OCI-LY1 (cell line): Measurements from ENCODE around the gene AP2B1.

Experiments used
- EZH2 ChIP-seq: fragments of 200-600 bp; sonication (generic), shearing (Covaris generic); IDR thresholded peaks from 2 replicates; pipeline ENCODE4 v1.8.0; 2017; ENCODE audit warnings: borderline replicate concordance, mixed run types, mild to moderate bottlenecking, antibody characterized with exemption, low read length, moderate library complexity, mixed read lengths
- TF ChIP-seq, protein P1 (sequence below): fragments of 200-600 bp; sonication (generic), shearing (Covaris generic); IDR thresholded peaks from 2 replicates; pipeline ENCODE4 v1.5.1; 2017; ENCODE audit warnings: mild to moderate bottlenecking, antibody characterized with exemption, low read length, moderate library complexity, mixed read lengths

DNA sequence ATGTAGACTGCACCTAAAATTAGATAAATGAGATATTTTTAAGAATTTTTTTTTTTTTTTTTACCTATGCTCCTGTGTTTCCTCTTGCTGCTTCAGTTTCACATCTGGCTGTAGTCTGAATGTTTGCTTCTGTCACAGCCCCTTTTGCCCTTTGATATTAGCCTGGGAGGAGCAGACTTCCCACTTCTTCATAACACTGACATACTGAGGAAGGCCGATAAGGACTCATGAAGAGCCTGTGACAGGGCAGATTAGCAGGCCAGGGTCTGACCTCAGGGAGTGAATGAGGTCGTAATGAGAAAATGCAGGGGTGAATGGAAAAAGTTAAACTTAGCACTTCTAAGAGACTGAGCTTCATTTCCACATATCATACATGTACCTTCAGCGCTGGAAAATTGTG, 26.4 kb upstream of the AP2B1 start, which contains the start of gene SLFN14:
- TF ChIP-seq, protein P1, sequence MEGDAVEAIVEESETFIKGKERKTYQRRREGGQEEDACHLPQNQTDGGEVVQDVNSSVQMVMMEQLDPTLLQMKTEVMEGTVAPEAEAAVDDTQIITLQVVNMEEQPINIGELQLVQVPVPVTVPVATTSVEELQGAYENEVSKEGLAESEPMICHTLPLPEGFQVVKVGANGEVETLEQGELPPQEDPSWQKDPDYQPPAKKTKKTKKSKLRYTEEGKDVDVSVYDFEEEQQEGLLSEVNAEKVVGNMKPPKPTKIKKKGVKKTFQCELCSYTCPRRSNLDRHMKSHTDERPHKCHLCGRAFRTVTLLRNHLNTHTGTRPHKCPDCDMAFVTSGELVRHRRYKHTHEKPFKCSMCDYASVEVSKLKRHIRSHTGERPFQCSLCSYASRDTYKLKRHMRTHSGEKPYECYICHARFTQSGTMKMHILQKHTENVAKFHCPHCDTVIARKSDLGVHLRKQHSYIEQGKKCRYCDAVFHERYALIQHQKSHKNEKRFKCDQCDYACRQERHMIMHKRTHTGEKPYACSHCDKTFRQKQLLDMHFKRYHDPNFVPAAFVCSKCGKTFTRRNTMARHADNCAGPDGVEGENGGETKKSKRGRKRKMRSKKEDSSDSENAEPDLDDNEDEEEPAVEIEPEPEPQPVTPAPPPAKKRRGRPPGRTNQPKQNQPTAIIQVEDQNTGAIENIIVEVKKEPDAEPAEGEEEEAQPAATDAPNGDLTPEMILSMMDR = no peak
- TF ChIP-seq EZH2 = no peak
